ENCODE measurements around the gene SRGAP2C.
"Not testable (repeated sequence)": the region's sequence is repeated elsewhere in the genome, so short reads cannot be mapped to it uniquely, and the experiment has no call there.

DNA sequence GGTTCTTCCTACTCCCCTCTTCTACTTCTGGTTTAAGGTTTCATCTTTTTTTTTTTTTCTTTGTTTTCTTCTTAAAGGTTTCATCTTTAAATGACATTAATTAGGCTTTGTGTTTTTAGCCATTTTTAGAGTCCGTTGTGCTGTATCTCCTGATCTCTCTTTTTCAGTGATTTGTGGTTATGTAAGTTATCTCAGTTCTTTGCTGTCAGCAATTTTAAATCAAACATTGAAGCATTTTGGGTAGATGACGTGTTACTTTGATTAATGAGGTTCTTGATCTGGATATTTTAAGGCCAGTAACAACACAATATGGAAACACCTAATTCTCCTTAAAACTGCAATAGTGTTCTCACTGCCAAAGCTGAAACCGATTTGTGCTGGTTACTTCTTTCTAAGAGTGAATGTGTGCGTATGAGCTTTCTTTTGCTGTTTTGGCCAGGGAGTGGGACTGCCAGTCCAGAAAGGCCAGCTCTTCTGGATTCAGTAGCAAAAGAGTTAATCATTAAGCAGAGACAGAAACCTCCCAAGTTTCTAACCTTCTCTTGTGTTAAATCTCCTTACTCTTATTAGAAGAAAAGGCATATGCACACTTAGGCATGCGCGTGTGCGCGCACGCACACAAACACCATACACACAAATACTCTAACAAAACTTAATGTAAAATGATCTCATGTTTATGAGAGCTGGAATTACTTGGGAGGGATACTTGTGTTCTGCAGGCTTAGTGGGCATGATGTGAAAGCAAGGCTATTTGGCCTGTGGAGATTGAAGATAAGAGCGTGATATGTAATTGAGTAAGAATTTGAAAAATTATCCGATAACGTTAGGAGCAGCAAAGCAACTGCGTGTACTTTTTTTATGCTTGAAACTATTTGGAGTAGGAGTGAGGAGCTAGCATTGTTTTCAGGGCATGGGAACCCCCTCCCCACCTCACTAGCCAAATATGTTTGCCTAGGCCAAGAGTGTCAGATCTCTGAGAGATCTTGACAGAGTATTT lies 16.5 kb downstream of the SRGAP2C start:
- not testable (repeated sequence) for TF ChIP-seq SUZ12 (IDR thresholded peaks at IDR 0.05; ENCODE audit: extremely low read depth, insufficient read depth, insufficient read length); ZNF274 (IDR thresholded peaks at IDR 0.05; ENCODE audit: low read depth, low read length)

Measured in NT2/D1 (cell line).